ENCODE data around the gene SRP54. TPM values are rescaled to one million over a fixed set of nuclear protein-coding genes. Genes with fewer than 3 reads are reported as not detected.
A peak's percentile ranks its signal among the peaks of the same experiment; 100 is the strongest.
"Not testable (repeated sequence)": the region's sequence is repeated elsewhere in the genome, so short reads cannot be mapped to it uniquely, and the experiment has no call there.

Gene SRP54
- total RNA-seq, 3 donors from 2014 or later: 35.5 to 68.1 (median 62.6) TPM

DNA sequence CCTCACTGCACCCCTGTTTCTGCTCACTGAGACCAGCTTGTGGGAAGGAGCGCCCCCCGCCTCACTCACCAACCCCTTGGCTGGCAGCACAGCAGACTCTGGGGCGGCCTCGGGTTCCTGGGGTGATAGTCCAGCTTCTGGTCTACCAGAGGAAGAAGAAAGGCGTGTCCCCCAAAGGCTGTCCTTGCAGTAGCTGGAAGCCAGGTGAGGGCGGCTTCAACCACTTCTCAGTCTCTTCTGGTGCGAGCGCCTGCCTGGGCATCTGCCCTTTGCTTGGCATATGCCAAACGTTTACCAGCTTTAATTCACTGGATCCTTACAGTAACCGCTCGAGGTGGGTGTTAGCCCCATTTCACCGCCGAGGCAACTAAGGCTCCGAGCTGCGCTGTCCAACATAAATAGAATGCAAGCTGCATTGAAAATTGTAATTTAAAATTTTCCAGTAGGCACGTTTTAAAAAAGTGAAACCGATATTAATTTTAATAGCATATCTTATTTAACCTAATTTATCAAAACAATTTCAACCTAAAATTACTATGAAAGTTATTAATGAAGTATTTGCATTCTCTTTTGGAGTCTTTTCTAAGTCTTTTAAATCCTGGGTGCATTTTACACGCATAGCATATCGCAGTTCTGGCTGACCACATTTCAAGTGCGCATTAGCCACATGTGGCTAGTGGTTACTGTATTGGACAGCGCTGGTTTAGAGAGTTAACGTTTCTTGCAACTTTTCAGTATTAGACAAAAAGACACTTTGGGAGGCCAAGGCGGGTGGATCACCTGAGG lies 64.2 kb downstream of the SRP54 start:
- TF ChIP-seq, protein P1, sequence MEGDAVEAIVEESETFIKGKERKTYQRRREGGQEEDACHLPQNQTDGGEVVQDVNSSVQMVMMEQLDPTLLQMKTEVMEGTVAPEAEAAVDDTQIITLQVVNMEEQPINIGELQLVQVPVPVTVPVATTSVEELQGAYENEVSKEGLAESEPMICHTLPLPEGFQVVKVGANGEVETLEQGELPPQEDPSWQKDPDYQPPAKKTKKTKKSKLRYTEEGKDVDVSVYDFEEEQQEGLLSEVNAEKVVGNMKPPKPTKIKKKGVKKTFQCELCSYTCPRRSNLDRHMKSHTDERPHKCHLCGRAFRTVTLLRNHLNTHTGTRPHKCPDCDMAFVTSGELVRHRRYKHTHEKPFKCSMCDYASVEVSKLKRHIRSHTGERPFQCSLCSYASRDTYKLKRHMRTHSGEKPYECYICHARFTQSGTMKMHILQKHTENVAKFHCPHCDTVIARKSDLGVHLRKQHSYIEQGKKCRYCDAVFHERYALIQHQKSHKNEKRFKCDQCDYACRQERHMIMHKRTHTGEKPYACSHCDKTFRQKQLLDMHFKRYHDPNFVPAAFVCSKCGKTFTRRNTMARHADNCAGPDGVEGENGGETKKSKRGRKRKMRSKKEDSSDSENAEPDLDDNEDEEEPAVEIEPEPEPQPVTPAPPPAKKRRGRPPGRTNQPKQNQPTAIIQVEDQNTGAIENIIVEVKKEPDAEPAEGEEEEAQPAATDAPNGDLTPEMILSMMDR (IDR thresholded peaks at IDR 0.05): no peak
- TF ChIP-seq POLR2AphosphoS5 (IDR thresholded peaks at IDR 0.05): no peak
- no peak for TF ChIP-seq POLR2A (IDR thresholded peaks at IDR 0.05)
- intact Hi-C loops (cut with DNase I; ENCODE audit: low total_unique reads): no loop called here
- DNase-seq (ENCODE audit: low spot score in 2 of 2): peak; percentile 57 to 61
- H3K36me3 ChIP-seq: no peaks in the 10 kb centered on the region
- no peaks in the 10 kb centered on the region for H3K27me3 ChIP-seq
- H3K4me1 ChIP-seq: peaks cover 0 to 4% of the 10 kb centered on the region in 2 donors
- peak overlapping the region; percentile 98 to 99 for H3K27ac ChIP-seq
- no peaks in the 10 kb centered on the region for H3K9me3 ChIP-seq
- H3K4me3 ChIP-seq: peak overlapping the region; percentile 81 to 92 (median 88)

DNA sequence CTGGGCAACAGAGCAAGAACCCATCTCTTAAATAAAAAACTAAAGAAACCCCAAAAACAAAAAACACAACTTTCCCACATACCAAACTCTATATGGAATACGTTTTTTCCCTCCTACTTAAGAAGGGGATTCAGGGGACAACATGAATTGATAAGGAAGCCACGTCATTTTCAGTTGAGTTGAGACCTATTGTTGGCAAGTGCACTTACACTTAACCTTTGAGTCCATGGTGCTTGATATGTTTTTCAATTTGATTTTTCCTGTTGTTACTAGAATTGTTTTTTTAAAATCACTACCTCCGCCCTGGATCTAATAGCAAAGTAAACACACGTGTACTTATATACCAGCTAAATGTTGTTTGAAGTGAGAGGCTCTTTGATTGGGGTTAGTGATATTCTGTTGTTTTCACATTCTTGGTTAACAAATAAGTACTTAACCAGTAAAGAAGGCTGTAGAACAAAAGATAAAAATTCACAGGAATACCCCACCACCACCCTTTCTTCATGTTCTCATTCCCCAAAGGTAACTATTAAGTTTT lies 65.3 kb downstream of the SRP54 start:
- no peaks in the 10 kb centered on the region for H3K36me3 ChIP-seq
- peaks cover 0 to 4% of the 10 kb centered on the region in 2 donors for H3K4me1 ChIP-seq
- H3K27ac ChIP-seq: no peak overlapping the region
- no peak for DNase-seq (ENCODE audit: low spot score in 2 of 2)
- no peaks in the 10 kb centered on the region for H3K9me3 ChIP-seq
- H3K27me3 ChIP-seq: no peaks in the 10 kb centered on the region
- peak overlapping the region in 1 of 3 donors; percentile 92 for H3K4me3 ChIP-seq
- intact Hi-C loops (cut with DNase I; ENCODE audit: low total_unique reads): no loop called here
- TF ChIP-seq POLR2AphosphoS5 (IDR thresholded peaks at IDR 0.05): no peak
- TF ChIP-seq, protein P1 (IDR thresholded peaks at IDR 0.05): no peak
- no peak for TF ChIP-seq POLR2A (IDR thresholded peaks at IDR 0.05)

DNA sequence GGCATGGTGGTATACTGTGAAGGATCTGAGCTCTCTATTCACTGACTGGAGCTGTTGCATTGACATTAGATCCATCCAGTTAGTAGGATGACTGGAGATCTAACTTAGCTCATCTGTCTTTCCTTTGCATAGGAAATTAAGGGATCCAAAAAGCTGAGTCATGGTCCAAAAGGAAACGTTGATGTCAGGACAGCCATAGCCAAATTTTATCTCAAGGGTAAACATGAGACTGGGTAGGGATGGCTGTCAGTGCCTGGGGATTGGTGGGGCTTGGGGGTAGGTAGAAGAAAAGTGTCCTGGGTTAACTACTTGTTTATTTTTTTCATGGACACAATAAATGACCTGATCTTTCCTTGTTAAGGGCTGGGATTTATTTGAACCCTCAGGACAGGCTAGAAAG lies 67.9 kb downstream of the SRP54 start:
- Histone ChIP-seq H3K27me3 (no peaks in the 10 kb centered on the region), H3K36me3 (no peaks in the 10 kb centered on the region), H3K27ac (no peak overlapping the region), H3K4me3 (no peak overlapping the region), H3K4me1 (peaks cover 0 to 4% of the 10 kb centered on the region in 2 donors), H3K9me3 (no peaks in the 10 kb centered on the region)
- intact Hi-C loops (cut with DNase I; ENCODE audit: low total_unique reads): no loop called here
- no peak for DNase-seq (ENCODE audit: low spot score in 2 of 2)
- TF ChIP-seq POLR2AphosphoS5 (IDR thresholded peaks at IDR 0.05): no peak
- TF ChIP-seq, protein P1 (IDR thresholded peaks at IDR 0.05): no peak
- no peak for TF ChIP-seq POLR2A (IDR thresholded peaks at IDR 0.05)

DNA sequence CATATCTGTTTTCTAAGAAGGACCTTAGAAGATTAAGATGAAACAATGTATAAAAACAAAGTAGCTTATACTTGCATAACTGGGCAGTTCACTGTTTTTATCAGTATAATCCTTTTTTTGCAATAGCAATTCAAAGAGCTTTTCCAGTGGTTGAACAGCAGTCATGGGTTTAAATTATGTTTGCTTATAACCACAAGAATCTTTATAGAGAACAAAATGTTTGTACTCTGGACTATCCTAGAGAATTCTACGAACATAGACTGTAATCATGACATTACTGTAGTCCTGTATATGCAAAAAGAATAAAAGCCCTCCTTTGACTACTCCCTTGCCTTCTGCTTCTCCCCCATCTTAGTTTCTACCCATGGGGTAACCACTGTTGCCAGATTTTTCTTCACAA lies 69.0 kb downstream of the SRP54 start:
- TF ChIP-seq POLR2AphosphoS5 (IDR thresholded peaks at IDR 0.05): no peak
- TF ChIP-seq, protein P1 (IDR thresholded peaks at IDR 0.05): no peak
- TF ChIP-seq POLR2A (IDR thresholded peaks at IDR 0.05): no peak
- H3K9me3 ChIP-seq: no peaks in the 10 kb centered on the region
- intact Hi-C loops (cut with DNase I; ENCODE audit: low total_unique reads): no loop called here
- peaks cover 0 to 4% of the 10 kb centered on the region in 2 donors for H3K4me1 ChIP-seq
- H3K4me3 ChIP-seq: no peak overlapping the region
- H3K27ac ChIP-seq: peak overlapping the region in 1 of 2 donors; percentile 1
- DNase-seq (ENCODE audit: low spot score in 2 of 2): no peak
- H3K27me3 ChIP-seq: no peaks in the 10 kb centered on the region
- no peaks in the 10 kb centered on the region for H3K36me3 ChIP-seq

DNA sequence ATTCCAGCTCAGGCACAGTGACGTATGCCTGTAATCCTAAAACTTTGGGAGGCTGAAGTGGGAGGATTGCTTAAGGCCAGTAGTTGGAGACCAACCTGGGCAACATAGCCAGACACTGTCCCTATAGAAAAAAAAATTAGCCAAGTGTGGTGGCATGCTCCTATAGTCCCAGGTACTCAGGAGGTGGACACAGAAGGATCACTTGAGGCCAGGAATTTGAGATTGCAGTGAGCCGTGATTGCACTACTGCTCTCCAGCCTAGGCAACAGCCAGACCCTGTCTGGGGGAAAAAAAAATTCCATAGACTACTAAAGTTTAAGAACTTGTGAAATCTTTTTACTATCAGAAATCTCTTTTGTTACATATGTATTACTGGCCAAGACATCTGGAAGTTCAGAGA lies 69.8 kb downstream of the SRP54 start:
- H3K27me3 ChIP-seq: no peaks in the 10 kb centered on the region
- H3K4me3 ChIP-seq: no peak overlapping the region
- H3K4me1 ChIP-seq: no peaks in the 10 kb centered on the region
- H3K9me3 ChIP-seq: no peaks in the 10 kb centered on the region
- H3K36me3 ChIP-seq: no peaks in the 10 kb centered on the region
- intact Hi-C loops (cut with DNase I; ENCODE audit: low total_unique reads): no loop called here
- DNase-seq (ENCODE audit: low spot score in 2 of 2): no peak
- TF ChIP-seq POLR2A (IDR thresholded peaks at IDR 0.05): no peak
- no peak for TF ChIP-seq POLR2AphosphoS5 (IDR thresholded peaks at IDR 0.05)
- TF ChIP-seq, protein P1 (IDR thresholded peaks at IDR 0.05): no peak
- H3K27ac ChIP-seq: no peak overlapping the region

DNA sequence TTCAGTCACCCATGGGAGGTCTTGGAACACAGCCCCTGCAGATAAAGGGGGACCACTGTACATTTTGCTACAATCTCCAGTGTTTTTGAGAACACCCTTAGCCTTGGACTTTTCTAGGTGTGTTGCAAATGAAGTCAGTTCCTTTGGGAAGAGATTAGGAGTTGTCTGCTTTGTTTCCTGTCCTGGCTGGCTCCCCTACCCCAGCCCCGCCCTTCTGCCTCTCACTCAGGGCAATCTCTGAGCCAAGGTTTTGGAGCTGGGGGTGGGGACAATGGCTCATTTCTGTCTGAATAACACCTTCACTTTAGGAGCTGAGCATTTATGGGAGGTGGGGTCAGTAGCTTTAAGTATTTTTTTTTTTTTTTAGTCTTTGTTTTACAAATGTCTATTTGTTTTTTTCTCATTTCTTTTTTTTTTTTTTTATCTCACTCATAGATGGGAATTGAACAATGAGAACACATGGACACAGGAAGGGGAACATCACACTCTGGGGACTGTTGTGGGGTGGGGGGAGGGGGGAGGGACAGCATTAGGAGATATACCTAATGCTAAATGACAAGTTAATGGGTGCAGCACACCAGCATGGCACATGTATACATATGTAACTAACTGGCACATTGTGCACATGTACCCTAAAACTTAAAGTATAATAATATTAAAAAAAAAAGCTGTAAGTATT lies 78.5 kb downstream of the SRP54 start:
- H3K9me3 ChIP-seq; H3K4me1 ChIP-seq; H3K36me3 ChIP-seq; DNase-seq (ENCODE audit: low spot score in 2 of 2); H3K4me3 ChIP-seq; intact Hi-C loops (cut with DNase I; ENCODE audit: low total_unique reads); H3K27me3 ChIP-seq: not testable (repeated sequence)
- peak overlapping the region in 1 of 2 donors; percentile 3 for H3K27ac ChIP-seq

DNA sequence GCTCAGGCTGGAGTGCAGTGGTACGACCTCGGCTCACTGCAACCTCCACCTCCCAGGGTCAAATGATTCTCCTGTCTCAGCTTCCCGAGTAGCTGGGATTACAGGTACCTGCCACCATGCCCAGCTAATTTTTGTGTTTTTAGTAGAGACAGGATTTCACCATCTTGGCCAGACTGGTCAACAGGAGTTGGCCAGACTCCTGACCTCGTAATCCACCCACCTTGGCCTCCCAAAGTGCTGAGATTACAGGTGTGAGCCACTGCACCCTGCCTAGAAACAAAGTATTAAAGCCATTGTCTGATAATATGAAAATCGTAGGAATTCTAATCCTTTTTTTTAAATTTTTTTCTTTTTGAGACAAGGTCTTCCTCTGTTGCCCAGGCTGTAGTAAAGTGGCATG lies 82.9 kb downstream of the SRP54 start:
- H3K36me3 ChIP-seq; H3K4me1 ChIP-seq; intact Hi-C loops (cut with DNase I; ENCODE audit: low total_unique reads); H3K9me3 ChIP-seq; H3K4me3 ChIP-seq; H3K27ac ChIP-seq; DNase-seq (ENCODE audit: low spot score in 2 of 2); H3K27me3 ChIP-seq: not testable (repeated sequence)
